ENCODE measurements around the gene HACD2. TPM values are rescaled to one million over a fixed set of nuclear protein-coding genes. Genes with fewer than 3 reads are reported as not detected.
A peak's percentile ranks its signal among the peaks of the same experiment; 100 is the strongest.
"Not testable (repeated sequence)": the region's sequence is repeated elsewhere in the genome, so short reads cannot be mapped to it uniquely, and the experiment has no call there.

The HACD2 gene
- total RNA-seq, 2 donors from 2014 or later = 22.4 to 31.3 TPM

- Mint-ChIP-seq H3K4me1 (no peaks in the 10 kb centered on the region), H3K9me3 (no peaks in the 10 kb centered on the region), H3K36me3 (ENCODE audit: low read depth) (no peaks in the 10 kb centered on the region), H3K27me3 (peaks cover 3% of the 10 kb centered on the region), H3K4me3 (no peak overlapping the region), H3K27ac (no peak overlapping the region)
- ATAC-seq (replicated peaks) = no peak
These were observed 36.5 kb upstream of the HACD2 start for GRCh38 chr3:123621186-123621849.

- H3K9me3 Mint-ChIP-seq = no peaks in the 10 kb centered on the region
- H3K27ac Mint-ChIP-seq = no peak overlapping the region
- H3K36me3 Mint-ChIP-seq (ENCODE audit: low read depth) = no peaks in the 10 kb centered on the region
- H3K27me3 Mint-ChIP-seq = peaks cover 3% of the 10 kb centered on the region
- H3K4me1 Mint-ChIP-seq = no peaks in the 10 kb centered on the region
- H3K4me3 Mint-ChIP-seq = no peak overlapping the region
- no peak for ATAC-seq (replicated peaks)
These were observed 35.5 kb upstream of the HACD2 start for GRCh38 chr3:123620343-123620742.

- H3K36me3 Mint-ChIP-seq (ENCODE audit: low read depth) = peaks cover 4% of the 10 kb centered on the region
- no peaks in the 10 kb centered on the region for H3K27me3 Mint-ChIP-seq
- H3K4me3 Mint-ChIP-seq = no peak overlapping the region
- ATAC-seq (replicated peaks) = no peak
- no peaks in the 10 kb centered on the region for H3K9me3 Mint-ChIP-seq
- H3K27ac Mint-ChIP-seq = no peak overlapping the region
- H3K4me1 Mint-ChIP-seq = no peaks in the 10 kb centered on the region
These were observed 34.1 kb upstream of the HACD2 start for GRCh38 chr3:123618768-123619484.

- Mint-ChIP-seq H3K36me3 (ENCODE audit: low read depth) (peaks cover 8% of the 10 kb centered on the region), H3K27me3 (no peaks in the 10 kb centered on the region), H3K9me3 (no peaks in the 10 kb centered on the region), H3K27ac (no peak overlapping the region), H3K4me3 (no peak overlapping the region), H3K4me1 (no peaks in the 10 kb centered on the region)
- ATAC-seq (replicated peaks) = no peak
These were observed 33.3 kb upstream of the HACD2 start for GRCh38 chr3:123618076-123618708.

GRCh38 chr3:123616593-123616992 lies 31.7 kb upstream of the HACD2 start:
- ATAC-seq (replicated peaks) = no peak
- Mint-ChIP-seq H3K4me3 (no peak overlapping the region), H3K27ac (no peak overlapping the region), H3K9me3 (no peaks in the 10 kb centered on the region), H3K27me3 (no peaks in the 10 kb centered on the region), H3K36me3 (ENCODE audit: low read depth) (peaks cover 16% of the 10 kb centered on the region), H3K4me1 (no peaks in the 10 kb centered on the region)

GRCh38 chr3:123613543-123613942 lies 28.7 kb upstream of the HACD2 start:
- Mint-ChIP-seq H3K4me1 (no peaks in the 10 kb centered on the region), H3K9me3 (no peaks in the 10 kb centered on the region), H3K4me3 (no peak overlapping the region), H3K27me3 (no peaks in the 10 kb centered on the region), H3K36me3 (ENCODE audit: low read depth) (peaks cover 20% of the 10 kb centered on the region), H3K27ac (no peak overlapping the region)
- ATAC-seq (replicated peaks) = no peak

- not testable (repeated sequence) for H3K9me3 Mint-ChIP-seq; ATAC-seq (replicated peaks); H3K27me3 Mint-ChIP-seq; H3K27ac Mint-ChIP-seq; H3K4me3 Mint-ChIP-seq; H3K4me1 Mint-ChIP-seq
- H3K36me3 Mint-ChIP-seq (ENCODE audit: low read depth) = peaks cover 20% of the 10 kb centered on the region
These were observed 26.8 kb upstream of the HACD2 start for GRCh38 chr3:123611674-123612073.

- Mint-ChIP-seq H3K36me3 (ENCODE audit: low read depth) (peaks cover 20% of the 10 kb centered on the region), H3K4me1 (peaks cover 2% of the 10 kb centered on the region), H3K4me3 (no peak overlapping the region), H3K27ac (no peak overlapping the region), H3K9me3 (no peaks in the 10 kb centered on the region), H3K27me3 (no peaks in the 10 kb centered on the region)
- no peak for ATAC-seq (replicated peaks)
These were observed 26.2 kb upstream of the HACD2 start for GRCh38 chr3:123611082-123611481.

GRCh38 chr3:123610331-123610730 lies 25.5 kb upstream of the HACD2 start:
- Mint-ChIP-seq H3K4me1 (peaks cover 7% of the 10 kb centered on the region), H3K27me3 (no peaks in the 10 kb centered on the region), H3K4me3 (no peak overlapping the region), H3K36me3 (ENCODE audit: low read depth) (peaks cover 20% of the 10 kb centered on the region), H3K9me3 (no peaks in the 10 kb centered on the region), H3K27ac (no peak overlapping the region)
- ATAC-seq (replicated peaks) = no peak

GRCh38 chr3:123609063-123609462 lies 24.2 kb upstream of the HACD2 start:
- Mint-ChIP-seq H3K9me3 (no peaks in the 10 kb centered on the region), H3K4me3 (no peak overlapping the region), H3K4me1 (peaks cover 14% of the 10 kb centered on the region), H3K27ac (no peak overlapping the region), H3K27me3 (no peaks in the 10 kb centered on the region), H3K36me3 (ENCODE audit: low read depth) (peaks cover 18% of the 10 kb centered on the region)
- ATAC-seq (replicated peaks) = no peak

- Mint-ChIP-seq H3K27me3 (no peaks in the 10 kb centered on the region), H3K4me3 (no peak overlapping the region), H3K27ac (no peak overlapping the region), H3K36me3 (ENCODE audit: low read depth) (peaks cover 13% of the 10 kb centered on the region), H3K4me1 (peaks cover 14% of the 10 kb centered on the region), H3K9me3 (no peaks in the 10 kb centered on the region)
- ATAC-seq (replicated peaks) = no peak
These were observed 23.5 kb upstream of the HACD2 start for GRCh38 chr3:123608263-123608937.

- Mint-ChIP-seq H3K27me3 (no peaks in the 10 kb centered on the region), H3K36me3 (ENCODE audit: low read depth) (peaks cover 4% of the 10 kb centered on the region), H3K27ac (no peak overlapping the region), H3K9me3 (no peaks in the 10 kb centered on the region), H3K4me1 (peaks cover 14% of the 10 kb centered on the region), H3K4me3 (no peak overlapping the region)
- ATAC-seq (replicated peaks) = no peak
These were observed 21.7 kb upstream of the HACD2 start for GRCh38 chr3:123606527-123606926.

GRCh38 chr3:123605789-123606234 lies 21.0 kb upstream of the HACD2 start:
- Mint-ChIP-seq H3K9me3 (no peaks in the 10 kb centered on the region), H3K27ac (no peak overlapping the region), H3K4me1 (peaks cover 14% of the 10 kb centered on the region), H3K27me3 (no peaks in the 10 kb centered on the region), H3K4me3 (no peak overlapping the region), H3K36me3 (ENCODE audit: low read depth) (no peaks in the 10 kb centered on the region)
- ATAC-seq (replicated peaks) = peak; percentile 52

GRCh38 chr3:123603153-123603552 lies 18.3 kb upstream of the HACD2 start:
- peaks cover 14% of the 10 kb centered on the region for H3K4me1 Mint-ChIP-seq

More at GRCh38 chr3:123603153-123603552, 18.3 kb upstream of the HACD2 start:
- not testable (repeated sequence) for H3K27ac Mint-ChIP-seq; ATAC-seq (replicated peaks); H3K9me3 Mint-ChIP-seq; H3K36me3 Mint-ChIP-seq (ENCODE audit: low read depth); H3K27me3 Mint-ChIP-seq; H3K4me3 Mint-ChIP-seq

Measured in activated T-helper 17 cell treated with anti-CD3 and anti-CD28 coated beads, Interleukin-2, amount 50 U/mL, for 72 hours (primary cell).